ENCODE data around the gene PARVG.

PARVG gene

GRCh38 chr22:44142421-44143104, 38.2 kb upstream of the PARVG start:
- TF ChIP-seq MYC (IDR thresholded peaks at IDR 0.05; ENCODE audit: low read depth, low read length) (no peak), MAX (IDR thresholded peaks at IDR 0.05; ENCODE audit: low read depth, low read length) (no peak)
- no peak for DNase-seq (ENCODE audit: low read depth)
- H3K4me3 ChIP-seq (ENCODE audit: low read depth, low read length), result no peak overlapping the region

GRCh38 chr22:44143105-44143474, 37.6 kb upstream of the PARVG start:
- DNase-seq (ENCODE audit: low read depth), result no peak
- H3K4me3 ChIP-seq (ENCODE audit: low read depth, low read length), result no peak overlapping the region
- TF ChIP-seq MAX (IDR thresholded peaks at IDR 0.05; ENCODE audit: low read depth, low read length) (no peak), MYC (IDR thresholded peaks at IDR 0.05; ENCODE audit: low read depth, low read length) (no peak)

- no peak for TF ChIP-seq POLR2A (IDR thresholded peaks at IDR 0.05; ENCODE audit: extremely low read depth, insufficient read length)
- no peak for TF ChIP-seq MYC (IDR thresholded peaks at IDR 0.05; ENCODE audit: low read depth, low read length)
- no peak for TF ChIP-seq CTCF (IDR thresholded peaks at IDR 0.05; ENCODE audit: low read depth, low read length)
- TF ChIP-seq MAX (IDR thresholded peaks at IDR 0.05; ENCODE audit: low read depth, low read length), result no peak
- no peak for DNase-seq (ENCODE audit: low read depth)
- no peak overlapping the region for H3K4me3 ChIP-seq (ENCODE audit: low read depth, low read length)
Measured at GRCh38 chr22:44143579-44143978, 37.1 kb upstream of the PARVG start.

- TF ChIP-seq MAX (IDR thresholded peaks at IDR 0.05; ENCODE audit: low read depth, low read length), result no peak
- TF ChIP-seq CTCF (IDR thresholded peaks at IDR 0.05; ENCODE audit: low read depth, low read length), result no peak
- TF ChIP-seq MYC (IDR thresholded peaks at IDR 0.05; ENCODE audit: low read depth, low read length), result no peak
- TF ChIP-seq POLR2A (IDR thresholded peaks at IDR 0.05; ENCODE audit: extremely low read depth, insufficient read length), result no peak
- peak; percentile 55 for DNase-seq (ENCODE audit: low read depth)
- no peak overlapping the region for H3K4me3 ChIP-seq (ENCODE audit: low read depth, low read length)
Measured at GRCh38 chr22:44144046-44144569, 36.6 kb upstream of the PARVG start.

GRCh38 chr22:44145544-44145943, 35.2 kb upstream of the PARVG start:
- no peak overlapping the region for H3K4me3 ChIP-seq (ENCODE audit: low read depth, low read length)
- DNase-seq (ENCODE audit: low read depth), result no peak
- TF ChIP-seq MAX (IDR thresholded peaks at IDR 0.05; ENCODE audit: low read depth, low read length) (no peak), MYC (IDR thresholded peaks at IDR 0.05; ENCODE audit: low read depth, low read length) (no peak), CTCF (IDR thresholded peaks at IDR 0.05; ENCODE audit: low read depth, low read length) (no peak), POLR2A (IDR thresholded peaks at IDR 0.05; ENCODE audit: extremely low read depth, insufficient read length) (no peak)

GRCh38 chr22:44146088-44146861, 34.5 kb upstream of the PARVG start:
- TF ChIP-seq POLR2A (IDR thresholded peaks at IDR 0.05; ENCODE audit: extremely low read depth, insufficient read length) (no peak), CTCF (IDR thresholded peaks at IDR 0.05; ENCODE audit: low read depth, low read length) (no peak), MAX (IDR thresholded peaks at IDR 0.05; ENCODE audit: low read depth, low read length) (no peak), MYC (IDR thresholded peaks at IDR 0.05; ENCODE audit: low read depth, low read length) (no peak)
- no peak for DNase-seq (ENCODE audit: low read depth)

More at GRCh38 chr22:44146088-44146861, 34.5 kb upstream of the PARVG start:
- no peak overlapping the region for H3K4me3 ChIP-seq (ENCODE audit: low read depth, low read length)

Measured in NB4 (cell line).